GM11168 (cell line): ENCODE measurements around the gene WNK2.

Experiments
- in situ Hi-C: fragments of 300-500 bp; cut with MboI; formaldehyde crosslinking; loops from one replicate; pipeline ENCODE4 v1.12.0; 2022; ENCODE audit warnings: low sequenced_read_pairs; ENCODE audit not compliant: unreplicated experiment

Gene WNK2

GRCh38 chr9:93196096-93197055, 12.4 kb downstream of the WNK2 start:
- in situ Hi-C loops = no loop called here

- in situ Hi-C loops = no loop called here
Observed at GRCh38 chr9:93197670-93198069, 13.7 kb downstream of the WNK2 start.

- in situ Hi-C loops = no loop called here
Observed at GRCh38 chr9:93198117-93198837, 14.3 kb downstream of the WNK2 start.

- in situ Hi-C loops = no loop called here
Observed at GRCh38 chr9:93198838-93199625, 15.1 kb downstream of the WNK2 start.

- in situ Hi-C loops = no loop called here
Observed at GRCh38 chr9:93200449-93200742, 16.5 kb downstream of the WNK2 start.

- in situ Hi-C loops = no loop called here
Observed at GRCh38 chr9:93200989-93201334, 17.0 kb downstream of the WNK2 start.

GRCh38 chr9:93203026-93203717, 19.2 kb downstream of the WNK2 start:
- in situ Hi-C loops = no loop called here

- in situ Hi-C loops = no loop called here
Observed at GRCh38 chr9:93203718-93204469, 20.0 kb downstream of the WNK2 start.

GRCh38 chr9:93204470-93205043, 20.6 kb downstream of the WNK2 start:
- in situ Hi-C loops = no loop called here

- in situ Hi-C loops = no loop called here
Observed at GRCh38 chr9:93205045-93205768, 21.3 kb downstream of the WNK2 start.

- in situ Hi-C loops = no loop called here
Observed at GRCh38 chr9:93205896-93206575, 22.1 kb downstream of the WNK2 start.

- in situ Hi-C loops = no loop called here
Observed at GRCh38 chr9:93206576-93207155, 22.7 kb downstream of the WNK2 start.

GRCh38 chr9:93207326-93207814, 23.4 kb downstream of the WNK2 start:
- in situ Hi-C loops = no loop called here

- in situ Hi-C loops = no loop called here
Observed at GRCh38 chr9:93207860-93208734, 24.2 kb downstream of the WNK2 start.

GRCh38 chr9:93209097-93209496, 25.2 kb downstream of the WNK2 start:
- in situ Hi-C loops = no loop called here

- in situ Hi-C loops = no loop called here
Observed at GRCh38 chr9:93209576-93210323, 25.8 kb downstream of the WNK2 start.
